HAP-1 (cell line): ENCODE data around the gene NOS2.

Experiments
- DNase-seq, 2 experiments: peaks; one replicate each; pipeline ENCODE4 v3.0.0-alpha.2; 2016 to 2020; ENCODE audit warnings: low spot score in 2 of 2
- H3K27me3 ChIP-seq: fragments of 250-450 bp; sonication (Bioruptor Pico); 2 replicates; pipeline ENCODE4 v1.5.1; 2020; ENCODE audit warnings: low read depth, mild to moderate bottlenecking, moderate library complexity
- H3K36me3 ChIP-seq: fragments of 250-450 bp; sonication (Bioruptor Pico); replicated peaks from 2 replicates; pipeline ENCODE4 v1.5.1; 2020; ENCODE audit warnings: mild to moderate bottlenecking
- H3K4me1 ChIP-seq: fragments of 250-450 bp; sonication (Bioruptor Pico); 2 replicates; pipeline ENCODE4 v1.5.1; 2020; ENCODE audit warnings: mild to moderate bottlenecking
- H3K4me3 ChIP-seq: fragments of 250-450 bp; sonication (Bioruptor Pico); 2 replicates; pipeline ENCODE4 v1.5.1; 2020; ENCODE audit warnings: mild to moderate bottlenecking, moderate library complexity
- H3K9me3 ChIP-seq: fragments of 250-450 bp; sonication (Bioruptor Pico); 2 replicates; pipeline ENCODE4 v1.5.1; 2020; ENCODE audit warnings: mild to moderate bottlenecking, moderate library complexity
- in situ Hi-C: fragments of 300-500 bp; cut with MboI; formaldehyde crosslinking; loops from 3 replicates; pipeline ENCODE4 v1.14.3; 2020; ENCODE audit warnings: low sequenced_read_pairs, inconsistent platforms, mixed read lengths

Gene NOS2

DNA sequence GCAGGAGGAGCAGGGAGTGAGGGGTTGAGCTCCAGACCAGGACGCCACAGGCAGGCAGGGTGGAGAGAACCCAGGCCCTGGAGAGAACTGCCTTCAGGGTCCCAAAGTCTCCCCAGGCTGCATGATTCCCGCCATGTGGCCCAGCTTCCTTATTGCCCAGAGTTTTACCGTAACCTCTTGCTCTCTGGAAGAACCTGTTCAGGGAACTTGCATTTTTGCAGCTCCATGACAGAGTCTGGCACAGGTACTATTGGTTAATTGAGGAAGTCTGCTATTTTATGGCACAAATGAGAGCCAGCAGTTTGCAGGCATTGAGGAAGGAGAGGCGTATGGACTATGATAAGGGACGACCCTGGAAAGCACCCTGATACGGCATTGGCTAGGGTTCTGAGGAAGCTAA lies 11.6 kb upstream of the NOS2 start:
- Histone ChIP-seq H3K27me3 (peaks cover 3% of the 10 kb centered on the region; the same call in 1 of the 2 replicates), H3K36me3 (no peaks in the 10 kb centered on the region), H3K9me3 (peaks cover 4% of the 10 kb centered on the region), H3K4me3 (no peak overlapping the region), H3K4me1 (no peaks in the 10 kb centered on the region)
- in situ Hi-C loops: loop anchor here (25.0 kb wide), 1 partner anchor 225 kb away; the partner anchor contains the start of gene NLK
- DNase-seq: no peak

DNA sequence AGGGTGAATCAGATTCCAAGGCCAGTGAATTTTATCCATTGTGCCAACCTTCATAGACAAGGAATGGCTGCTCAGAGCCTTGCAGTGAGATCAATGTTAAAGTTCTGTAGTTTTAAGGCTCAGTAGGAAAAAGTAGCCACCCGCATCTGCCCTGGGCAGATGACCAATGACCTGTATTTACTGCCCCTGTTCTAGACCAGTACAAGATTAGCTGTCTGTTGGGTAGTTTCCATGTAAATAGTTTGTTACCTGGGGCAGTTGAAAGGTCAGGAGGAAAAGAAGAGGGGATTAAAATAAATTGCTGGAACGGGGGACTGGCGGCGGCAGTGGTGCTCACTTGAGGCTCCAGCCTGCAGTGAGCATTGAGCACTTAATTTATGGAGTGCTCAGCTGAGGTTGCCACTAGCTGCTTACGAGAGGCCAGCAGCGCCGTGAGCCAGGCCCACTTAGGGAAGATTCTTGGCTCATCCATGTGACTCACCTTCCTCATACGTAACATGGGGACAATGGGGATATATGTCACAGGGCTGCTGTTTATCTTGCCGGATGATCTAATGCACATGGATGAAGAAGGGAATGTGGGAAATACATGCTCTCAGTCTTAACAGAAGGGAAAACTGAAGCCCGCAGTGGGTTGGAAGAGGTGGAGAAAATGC lies 10.7 kb upstream of the NOS2 start:
- Histone ChIP-seq H3K36me3 (no peaks in the 10 kb centered on the region), H3K9me3 (peaks cover 4% of the 10 kb centered on the region), H3K4me3 (no peak overlapping the region), H3K27me3 (peaks cover 3% of the 10 kb centered on the region; the same call in 1 of the 2 replicates), H3K4me1 (no peaks in the 10 kb centered on the region)
- in situ Hi-C loops: loop anchor here (25.0 kb wide), 1 partner anchor 226 kb away; the partner anchor contains the start of gene NLK
- DNase-seq: no peak

DNA sequence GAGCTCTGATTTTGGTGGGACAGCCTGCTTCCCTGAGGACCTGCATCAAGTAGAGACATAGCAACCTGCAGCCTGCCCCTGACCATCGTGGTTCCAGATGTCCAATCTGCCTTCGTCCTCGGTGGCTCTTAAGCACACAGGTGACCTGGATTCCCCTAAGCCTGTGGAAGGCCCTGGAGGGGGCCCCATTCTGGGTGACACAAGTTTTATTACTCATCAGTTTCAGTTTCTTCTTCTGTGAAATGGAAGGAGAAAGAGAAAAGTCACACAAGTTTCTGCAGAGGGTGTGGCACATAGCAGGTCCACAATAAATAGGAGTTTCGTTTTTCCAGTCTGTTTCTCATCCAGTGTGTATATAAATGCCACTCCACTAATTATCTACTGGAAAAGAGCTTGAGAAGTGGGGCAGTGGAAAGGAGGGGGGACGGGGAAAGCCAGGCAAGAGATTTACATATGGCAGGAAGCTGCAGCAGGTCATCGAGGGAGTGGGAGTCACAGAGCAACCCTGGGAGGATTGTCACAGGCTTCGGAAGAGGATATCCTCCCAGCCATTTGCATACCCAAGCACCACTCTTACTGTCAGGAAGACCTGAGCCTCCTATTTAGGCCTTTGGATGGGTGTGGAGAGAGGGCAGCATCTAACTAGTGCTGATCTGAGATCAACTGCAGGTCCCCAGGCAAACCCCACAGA lies 10.0 kb upstream of the NOS2 start:
- peaks cover 2% of the 10 kb centered on the region; the same call in 1 of the 2 replicates for H3K4me1 ChIP-seq
- in situ Hi-C loops: loop anchor here (25.0 kb wide), 1 partner anchor 227 kb away; the partner anchor contains the start of gene NLK
- DNase-seq: no peak
- no peak overlapping the region for H3K4me3 ChIP-seq
- H3K27me3 ChIP-seq: peaks cover 3% of the 10 kb centered on the region; the same call in 1 of the 2 replicates
- H3K36me3 ChIP-seq: no peaks in the 10 kb centered on the region
- peaks cover 4% of the 10 kb centered on the region for H3K9me3 ChIP-seq

DNA sequence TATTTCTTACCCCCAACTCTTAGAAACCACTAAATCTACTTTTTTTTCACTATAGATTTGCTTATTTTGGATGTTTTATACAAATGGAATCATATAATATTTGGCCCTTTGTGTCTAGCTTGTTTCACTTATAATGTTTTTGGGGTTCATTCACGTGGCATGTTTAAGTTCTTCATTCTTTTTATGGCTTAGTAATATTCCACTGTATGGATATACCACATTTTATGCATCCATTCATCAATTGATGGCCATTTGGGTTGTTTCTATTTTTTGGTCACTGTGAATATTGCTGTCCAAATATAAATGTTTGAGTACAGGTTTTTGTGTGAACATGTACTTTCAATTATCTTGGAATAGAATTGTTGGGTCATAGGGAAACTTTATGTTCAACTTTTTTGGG lies 9.2 kb upstream of the NOS2 start:
- peaks cover 4% of the 10 kb centered on the region for H3K9me3 ChIP-seq
- peaks cover 2% of the 10 kb centered on the region; the same call in 1 of the 2 replicates for H3K4me1 ChIP-seq
- peaks cover 3% of the 10 kb centered on the region; the same call in 1 of the 2 replicates for H3K27me3 ChIP-seq
- no peak for DNase-seq
- no peaks in the 10 kb centered on the region for H3K36me3 ChIP-seq
- H3K4me3 ChIP-seq: no peak overlapping the region
- in situ Hi-C loops: loop anchor here (10.0 to 25.0 kb wide), 2 partner anchors 65 to 228 kb away; partner anchors contain the start of gene NLK

DNA sequence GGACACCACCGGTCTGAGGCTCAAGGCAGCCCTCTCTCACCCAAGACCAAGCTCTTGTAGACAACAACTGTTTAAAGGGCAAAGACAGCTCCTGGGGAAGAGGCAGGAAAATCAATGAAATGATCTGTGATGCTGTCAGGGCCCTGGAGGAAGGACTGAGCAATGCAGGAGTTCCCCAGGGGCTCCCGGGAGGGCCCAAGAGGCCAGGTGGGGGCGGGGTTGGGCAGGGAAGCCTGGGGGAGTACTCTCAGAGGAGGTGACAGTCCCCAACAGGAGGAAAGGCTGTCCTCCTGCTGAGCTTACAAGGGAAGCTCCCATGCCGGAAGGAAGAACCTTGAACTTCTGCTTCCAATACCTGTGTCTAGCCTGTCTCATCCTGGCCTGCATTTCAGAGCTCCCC lies 8.3 kb upstream of the NOS2 start:
- Histone ChIP-seq H3K27me3 (peaks cover 3% of the 10 kb centered on the region; the same call in 1 of the 2 replicates), H3K36me3 (no peaks in the 10 kb centered on the region), H3K9me3 (peaks cover 4% of the 10 kb centered on the region), H3K4me3 (no peak overlapping the region), H3K4me1 (peaks cover 2% of the 10 kb centered on the region; the same call in 1 of the 2 replicates)
- no peak for DNase-seq
- in situ Hi-C loops: loop anchor here (10.0 to 25.0 kb wide), 2 partner anchors 64 to 229 kb away; partner anchors contain the start of gene NLK

DNA sequence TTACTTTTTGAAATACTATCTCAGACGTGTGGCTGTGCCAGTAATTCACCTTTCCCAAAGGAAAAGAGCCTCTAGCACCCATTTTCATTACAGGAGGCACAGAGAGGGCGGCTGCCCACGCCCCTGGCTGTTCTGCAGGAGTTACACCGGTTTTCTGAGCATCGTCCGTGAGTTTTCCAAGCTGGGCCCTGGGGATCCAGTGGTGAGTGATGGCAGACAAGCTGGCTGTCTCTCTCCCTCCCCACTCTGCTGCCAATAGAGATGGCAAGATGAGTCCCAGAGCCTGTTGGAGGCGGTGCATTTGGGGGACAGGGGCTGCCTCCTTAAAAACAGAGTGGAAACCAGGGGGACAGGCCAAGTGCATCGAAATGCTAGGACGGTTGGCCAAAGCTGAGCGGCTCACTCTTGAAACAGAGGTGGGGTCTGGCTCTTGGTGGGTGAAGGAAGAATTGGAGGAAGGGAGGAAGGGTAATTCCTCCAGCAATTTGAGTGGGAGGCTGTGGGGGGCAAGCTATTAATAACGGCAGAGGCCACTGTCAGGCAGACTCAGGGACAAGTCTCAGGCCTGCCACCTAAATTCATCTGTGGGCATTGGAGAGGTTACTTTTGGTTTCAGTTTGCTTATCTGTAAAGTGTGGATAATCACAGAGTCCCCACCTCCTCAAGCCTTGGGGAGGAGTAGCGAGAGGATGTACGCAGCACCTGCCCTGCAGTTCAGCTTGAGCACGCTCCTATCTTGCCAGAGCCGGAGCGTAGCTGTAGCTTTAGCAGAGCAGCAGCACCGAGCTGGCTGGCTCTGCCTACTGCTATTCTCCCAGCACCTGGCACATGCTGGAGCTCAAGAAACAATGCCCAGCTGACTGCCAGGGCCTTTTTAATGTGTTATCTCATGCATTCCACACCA lies 7.5 kb upstream of the NOS2 start:
- no peak for DNase-seq
- no peaks in the 10 kb centered on the region for H3K36me3 ChIP-seq
- peaks cover 2% of the 10 kb centered on the region; the same call in 1 of the 2 replicates for H3K4me1 ChIP-seq
- H3K4me3 ChIP-seq: no peak overlapping the region
- peaks cover 4% of the 10 kb centered on the region for H3K9me3 ChIP-seq
- no peaks in the 10 kb centered on the region; the same call in 1 of the 2 replicates for H3K27me3 ChIP-seq
- in situ Hi-C loops: loop anchor here (10.0 to 25.0 kb wide), 2 partner anchors 63 to 229 kb away; partner anchors contain the start of gene NLK

DNA sequence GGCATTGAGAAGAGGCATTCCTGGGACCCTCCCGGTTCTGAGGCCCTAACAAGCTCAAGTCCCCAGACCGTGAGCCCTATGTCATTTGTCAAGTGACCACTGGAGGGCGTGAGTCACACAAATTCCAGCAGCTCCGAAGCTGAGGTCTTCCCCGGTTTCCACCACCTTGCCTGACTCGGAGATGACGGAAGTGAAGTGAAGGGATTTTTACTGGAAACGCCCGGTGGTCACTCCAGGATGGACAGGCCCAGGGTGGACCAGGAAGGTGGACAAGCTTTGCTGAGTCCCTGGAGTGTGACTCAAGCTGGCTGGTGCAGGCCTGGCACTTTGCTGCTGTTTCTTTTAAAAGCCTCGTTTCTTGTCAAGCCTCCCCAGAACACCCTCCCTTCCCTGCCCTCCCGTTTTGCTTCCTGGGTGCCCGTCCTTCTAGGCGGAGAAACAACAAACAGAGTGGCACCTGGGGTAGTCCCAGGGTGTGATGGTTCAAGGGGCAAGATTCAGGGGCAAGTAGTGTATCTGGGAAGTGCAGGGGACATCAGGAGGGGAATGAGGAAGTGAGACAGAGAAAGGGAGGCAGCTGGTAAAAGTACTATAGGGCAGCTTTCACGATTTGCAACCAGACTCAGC lies 5.3 kb upstream of the NOS2 start:
- Histone ChIP-seq H3K36me3 (no peaks in the 10 kb centered on the region), H3K4me1 (peaks cover 2% of the 10 kb centered on the region; the same call in 1 of the 2 replicates), H3K9me3 (peaks cover 4% of the 10 kb centered on the region), H3K27me3 (no peaks in the 10 kb centered on the region), H3K4me3 (0 out of 2 replicates have a peak overlapping the region, but pooled peaks have one; percentile 5)
- peak; percentile 70 to 89 for DNase-seq
- in situ Hi-C loops: loop anchor here (10.0 to 25.0 kb wide), 2 partner anchors 61 to 232 kb away; partner anchors contain the start of gene NLK

DNA sequence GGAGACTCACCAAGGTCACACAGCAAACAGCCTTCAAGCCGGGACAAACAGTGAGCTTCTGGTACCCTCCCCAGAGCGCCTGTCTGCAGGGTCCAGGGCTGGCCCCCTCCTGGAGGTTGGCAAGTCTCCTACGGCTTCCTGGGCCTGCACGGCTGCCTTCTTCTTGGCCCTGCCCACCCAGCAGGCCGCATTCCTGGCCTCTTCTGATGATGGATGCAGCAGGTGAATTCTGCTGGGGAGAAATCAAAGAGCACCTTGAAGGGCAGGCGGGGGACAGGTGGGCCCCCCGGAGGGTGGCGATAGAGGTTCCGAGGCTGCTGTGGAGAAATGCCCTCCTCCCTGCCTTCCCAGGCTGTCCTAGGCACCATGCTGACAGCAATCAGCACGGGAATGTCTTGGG lies 3.8 kb upstream of the NOS2 start:
- in situ Hi-C loops: loop anchor here (5.0 to 25.0 kb wide), 3 partner anchors 59 to 233 kb away; partner anchors contain the start of gene NLK
- Histone ChIP-seq H3K9me3 (no peaks in the 10 kb centered on the region), H3K36me3 (no peaks in the 10 kb centered on the region), H3K4me1 (peaks cover 2% of the 10 kb centered on the region; the same call in 1 of the 2 replicates), H3K27me3 (no peaks in the 10 kb centered on the region; the same call in 1 of the 2 replicates), H3K4me3 (no peak overlapping the region)
- no peak for DNase-seq

DNA sequence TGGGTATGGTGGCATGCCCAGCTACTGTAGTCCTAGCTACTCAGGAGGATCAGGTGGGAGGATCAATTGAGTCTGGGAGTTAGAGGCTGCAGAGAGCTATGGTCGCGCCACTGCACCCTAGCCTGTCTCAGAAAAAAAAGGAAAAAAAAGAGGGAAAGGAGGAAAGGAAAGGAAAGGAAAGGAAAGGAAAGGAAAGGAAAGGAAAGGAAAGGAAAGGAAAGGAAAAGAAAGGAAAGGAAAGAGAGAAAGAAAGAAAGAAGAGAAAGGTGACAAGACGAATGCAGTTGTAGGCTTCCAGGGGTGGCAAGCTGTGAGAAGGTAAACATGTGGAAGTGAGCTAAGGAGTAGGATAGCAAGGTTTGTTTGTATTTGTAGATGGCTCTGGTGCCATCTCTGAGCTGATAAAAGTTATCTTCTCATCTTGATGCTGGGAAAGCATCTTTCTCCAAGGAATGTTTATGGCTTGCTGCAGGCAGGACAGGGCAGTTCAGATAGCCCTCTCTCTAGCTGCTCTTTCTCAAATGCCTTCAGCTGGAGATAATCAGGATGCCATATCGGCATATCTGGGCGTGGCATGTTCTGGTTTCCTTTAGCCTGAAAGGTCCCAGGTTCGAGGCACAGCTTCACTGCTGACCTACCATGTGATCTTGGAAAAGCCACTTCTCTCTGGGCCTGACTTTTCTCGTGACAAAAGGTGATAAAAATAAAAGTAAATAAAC lies 2.8 kb upstream of the NOS2 start:
- in situ Hi-C loops: loop anchor here (5.0 to 25.0 kb wide), 3 partner anchors 58 to 234 kb away; partner anchors contain the start of gene NLK
- Histone ChIP-seq H3K9me3 (no peaks in the 10 kb centered on the region), H3K27me3 (no peaks in the 10 kb centered on the region; the same call in 1 of the 2 replicates), H3K4me3 (no peak overlapping the region), H3K4me1 (peaks cover 2% of the 10 kb centered on the region; the same call in 1 of the 2 replicates), H3K36me3 (no peaks in the 10 kb centered on the region)
- DNase-seq: no peak

DNA sequence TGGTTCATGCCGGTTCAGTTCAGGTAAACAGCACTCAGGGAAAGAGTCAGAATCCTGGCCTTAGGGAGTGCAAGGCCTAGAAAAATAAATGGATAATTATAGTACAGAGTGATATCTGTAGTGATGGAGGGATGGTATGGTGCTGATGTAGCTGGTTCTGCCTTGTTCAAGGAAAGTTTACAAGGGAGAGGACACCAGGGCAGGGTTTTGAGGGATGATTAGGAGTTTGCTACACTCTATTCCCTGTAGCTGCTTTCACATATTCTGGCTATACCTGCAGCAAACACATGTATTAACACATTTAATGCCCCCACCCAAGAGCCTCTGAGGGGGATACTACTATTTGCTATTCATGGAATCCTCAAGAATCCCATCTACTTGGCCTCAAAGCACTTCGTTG lies 1.7 kb upstream of the NOS2 start:
- Histone ChIP-seq H3K4me1 (peaks cover 2% of the 10 kb centered on the region; the same call in 1 of the 2 replicates), H3K36me3 (no peaks in the 10 kb centered on the region), H3K27me3 (no peaks in the 10 kb centered on the region; the same call in 1 of the 2 replicates), H3K4me3 (no peak overlapping the region), H3K9me3 (no peaks in the 10 kb centered on the region)
- in situ Hi-C loops: loop anchor here (5.0 to 25.0 kb wide), 3 partner anchors 57 to 235 kb away; partner anchors contain the start of gene NLK
- DNase-seq: no peak

DNA sequence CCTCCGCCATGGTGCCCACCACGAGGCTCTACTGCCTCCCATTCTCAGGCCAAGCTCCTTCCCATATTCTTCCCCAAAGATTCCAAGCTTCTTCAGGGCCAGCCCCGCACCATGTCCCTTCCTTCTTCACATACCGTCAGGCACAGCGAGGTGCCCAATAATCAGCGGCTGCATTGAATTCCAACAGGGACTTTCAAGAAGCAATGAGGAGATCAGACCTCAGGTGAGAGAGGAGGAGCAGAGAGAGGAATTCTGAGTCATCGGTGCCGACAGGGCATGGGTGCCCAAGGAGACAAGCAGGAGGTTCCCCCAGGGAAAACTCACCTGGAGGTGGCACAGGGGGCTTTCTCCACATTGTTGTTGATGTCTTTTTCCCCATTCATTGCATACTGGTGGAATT lies 2.0 kb downstream of the NOS2 start:
- Histone ChIP-seq H3K4me3 (no peak overlapping the region), H3K27me3 (no peaks in the 10 kb centered on the region; the same call in 1 of the 2 replicates)

More for the DNA sequence above, 2.0 kb downstream of the NOS2 start:
- Histone ChIP-seq H3K9me3 (no peaks in the 10 kb centered on the region), H3K4me1 (peaks cover 1% of the 10 kb centered on the region; the same call in 1 of the 2 replicates), H3K36me3 (no peaks in the 10 kb centered on the region)
- no peak for DNase-seq
- in situ Hi-C loops: loop anchor here (25.0 kb wide), 2 partner anchors 436 to 589 kb away; no protein-coding TSS in a partner anchor
